ENCODE measurements around the gene OCA2.

- no peak for TF ChIP-seq POLR2A (IDR thresholded peaks at IDR 0.05)
- TF ChIP-seq, protein P1, sequence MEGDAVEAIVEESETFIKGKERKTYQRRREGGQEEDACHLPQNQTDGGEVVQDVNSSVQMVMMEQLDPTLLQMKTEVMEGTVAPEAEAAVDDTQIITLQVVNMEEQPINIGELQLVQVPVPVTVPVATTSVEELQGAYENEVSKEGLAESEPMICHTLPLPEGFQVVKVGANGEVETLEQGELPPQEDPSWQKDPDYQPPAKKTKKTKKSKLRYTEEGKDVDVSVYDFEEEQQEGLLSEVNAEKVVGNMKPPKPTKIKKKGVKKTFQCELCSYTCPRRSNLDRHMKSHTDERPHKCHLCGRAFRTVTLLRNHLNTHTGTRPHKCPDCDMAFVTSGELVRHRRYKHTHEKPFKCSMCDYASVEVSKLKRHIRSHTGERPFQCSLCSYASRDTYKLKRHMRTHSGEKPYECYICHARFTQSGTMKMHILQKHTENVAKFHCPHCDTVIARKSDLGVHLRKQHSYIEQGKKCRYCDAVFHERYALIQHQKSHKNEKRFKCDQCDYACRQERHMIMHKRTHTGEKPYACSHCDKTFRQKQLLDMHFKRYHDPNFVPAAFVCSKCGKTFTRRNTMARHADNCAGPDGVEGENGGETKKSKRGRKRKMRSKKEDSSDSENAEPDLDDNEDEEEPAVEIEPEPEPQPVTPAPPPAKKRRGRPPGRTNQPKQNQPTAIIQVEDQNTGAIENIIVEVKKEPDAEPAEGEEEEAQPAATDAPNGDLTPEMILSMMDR (IDR thresholded peaks at IDR 0.05): no peak
Observed at GRCh38 chr15:28047277-28047676, 51.8 kb downstream of the OCA2 start.
